ENCODE results near the gene MIDN. TPM values are rescaled to one million over a fixed set of nuclear protein-coding genes. Genes with fewer than 3 reads are reported as not detected.

Gene MIDN
- total RNA-seq, 1 experiment from 2014 or later = 35.1 TPM

DNA sequence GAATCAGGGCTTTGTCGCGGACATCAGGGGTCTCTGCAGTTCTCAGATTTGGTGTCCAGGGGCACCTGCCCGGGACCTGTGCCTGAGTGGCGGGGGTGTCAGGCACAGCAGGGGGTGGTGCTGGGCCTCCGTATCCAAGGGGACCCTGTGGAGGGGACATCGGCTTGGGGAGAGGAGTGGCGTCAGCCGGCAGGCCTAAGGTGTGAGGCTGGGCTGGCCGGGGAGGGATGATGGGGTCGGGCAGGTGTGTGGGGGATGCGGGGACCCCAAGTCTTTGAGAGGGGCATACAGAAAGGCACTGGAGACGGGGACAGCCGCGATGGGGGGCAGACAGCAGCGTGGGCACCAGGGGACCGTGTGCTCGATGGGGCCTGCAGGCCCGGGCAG, 39.8 kb downstream of the MIDN start:
- Histone ChIP-seq H3K4me3 (ENCODE audit: insufficient read depth, low read depth, low read length) (no peak overlapping the region), H3K27me3 (ENCODE audit: control insufficient read depth, insufficient read depth, low read length) (peaks cover 13% of the 10 kb centered on the region), H3K36me3 (replicated peaks; ENCODE audit: control insufficient read depth, insufficient read depth, low read length) (no peaks in the 10 kb centered on the region)
- peak; percentile 78 for DNase-seq

DNA sequence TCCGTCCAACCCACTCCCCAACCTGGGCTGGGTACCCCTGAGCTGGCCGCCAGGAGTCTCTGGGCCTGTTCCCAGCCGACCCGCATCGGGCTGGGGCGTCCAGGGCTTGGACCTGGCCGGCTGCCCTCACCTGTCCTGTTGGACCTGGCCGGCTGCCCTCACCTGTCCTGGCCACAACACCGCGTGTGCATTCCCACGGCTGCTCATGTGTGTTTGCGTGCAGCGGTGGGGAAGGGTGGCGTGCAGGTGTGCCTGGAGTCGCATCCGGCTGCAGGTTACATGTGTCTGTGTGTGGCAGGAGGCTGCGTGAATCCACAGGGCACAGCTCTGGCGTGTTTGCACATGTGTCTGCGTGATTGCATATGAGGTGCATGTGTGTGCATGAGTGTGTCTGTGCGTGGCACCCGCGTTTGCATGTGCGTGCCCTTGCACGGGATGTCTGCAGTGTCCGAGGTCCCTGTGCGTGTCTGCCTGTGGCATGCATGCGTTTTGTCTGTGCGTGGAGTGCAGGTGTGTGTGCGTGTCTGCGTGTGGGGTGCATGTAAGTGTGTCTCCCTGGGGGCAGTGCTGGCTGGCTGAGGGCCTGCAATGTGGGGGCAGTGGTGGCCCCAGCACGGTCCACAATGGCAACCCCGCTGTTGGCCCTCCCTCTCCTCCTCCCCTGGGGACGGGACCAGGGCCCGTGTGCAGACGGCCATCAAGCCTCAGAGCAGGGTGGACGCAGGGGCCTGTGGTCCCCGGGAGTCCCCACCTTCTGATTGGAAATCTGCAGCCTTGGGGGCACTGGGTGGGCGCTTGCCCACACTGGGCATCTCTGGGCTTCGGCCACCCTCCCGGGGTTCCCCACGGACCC, 40.7 kb downstream of the MIDN start:
- Histone ChIP-seq H3K36me3 (replicated peaks; ENCODE audit: control insufficient read depth, insufficient read depth, low read length) (no peaks in the 10 kb centered on the region), H3K27me3 (ENCODE audit: control insufficient read depth, insufficient read depth, low read length) (peaks cover 13% of the 10 kb centered on the region), H3K4me3 (ENCODE audit: insufficient read depth, low read depth, low read length) (no peak overlapping the region)
- no peak for DNase-seq

DNA sequence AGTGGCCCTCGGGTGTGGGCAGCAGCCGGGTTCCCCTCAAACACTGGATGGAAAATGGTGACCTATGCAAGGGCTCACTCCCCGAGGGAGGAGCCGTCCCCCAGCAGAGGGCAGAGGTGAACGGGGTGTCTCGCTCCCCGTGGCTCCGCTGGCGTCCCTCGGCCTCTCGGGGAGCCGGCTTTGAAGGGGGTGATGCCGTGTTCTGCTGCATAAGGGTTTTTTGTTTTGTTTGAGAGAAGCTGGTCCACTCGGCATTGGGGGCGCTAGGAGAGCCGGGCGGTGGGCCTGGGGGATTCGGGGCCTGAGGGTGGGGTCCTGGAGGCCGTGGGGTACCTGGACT, 41.3 kb downstream of the MIDN start:
- Histone ChIP-seq H3K36me3 (replicated peaks; ENCODE audit: control insufficient read depth, insufficient read depth, low read length) (no peaks in the 10 kb centered on the region), H3K27me3 (ENCODE audit: control insufficient read depth, insufficient read depth, low read length) (peaks cover 10% of the 10 kb centered on the region), H3K4me3 (ENCODE audit: insufficient read depth, low read depth, low read length) (no peak overlapping the region)
- DNase-seq = peak; percentile 81

DNA sequence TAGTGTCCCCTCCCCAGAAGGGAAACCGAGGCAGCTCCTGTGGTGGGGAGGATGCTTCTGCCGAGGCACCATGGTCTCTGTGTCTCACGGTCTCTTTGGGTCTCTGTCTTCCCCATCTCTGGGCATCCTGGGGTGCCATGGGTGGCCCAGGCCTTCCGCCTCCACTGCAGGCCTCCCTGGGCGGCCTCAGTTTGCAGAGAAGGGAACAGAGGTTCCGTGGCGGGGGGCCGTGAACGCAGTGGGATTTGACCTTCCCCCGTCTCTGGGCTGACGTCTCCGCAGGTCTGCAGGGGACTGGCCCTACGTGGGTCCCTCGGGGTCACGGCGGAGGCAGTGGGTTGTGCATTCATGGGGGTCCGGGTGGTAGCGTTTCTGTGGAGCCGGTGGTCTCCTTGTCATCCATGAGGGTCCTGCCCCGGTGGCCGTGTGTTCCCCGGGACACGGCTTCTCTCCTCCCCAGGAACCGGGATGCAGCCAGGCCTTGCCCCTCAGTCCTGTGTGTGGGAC, 41.9 kb downstream of the MIDN start:
- no peak overlapping the region for H3K4me3 ChIP-seq (ENCODE audit: insufficient read depth, low read depth, low read length)
- no peak for DNase-seq
- H3K27me3 ChIP-seq (ENCODE audit: control insufficient read depth, insufficient read depth, low read length) = peaks cover 9% of the 10 kb centered on the region; the same call in 1 of the 2 replicates
- H3K36me3 ChIP-seq (replicated peaks; ENCODE audit: control insufficient read depth, insufficient read depth, low read length) = no peaks in the 10 kb centered on the region

DNA sequence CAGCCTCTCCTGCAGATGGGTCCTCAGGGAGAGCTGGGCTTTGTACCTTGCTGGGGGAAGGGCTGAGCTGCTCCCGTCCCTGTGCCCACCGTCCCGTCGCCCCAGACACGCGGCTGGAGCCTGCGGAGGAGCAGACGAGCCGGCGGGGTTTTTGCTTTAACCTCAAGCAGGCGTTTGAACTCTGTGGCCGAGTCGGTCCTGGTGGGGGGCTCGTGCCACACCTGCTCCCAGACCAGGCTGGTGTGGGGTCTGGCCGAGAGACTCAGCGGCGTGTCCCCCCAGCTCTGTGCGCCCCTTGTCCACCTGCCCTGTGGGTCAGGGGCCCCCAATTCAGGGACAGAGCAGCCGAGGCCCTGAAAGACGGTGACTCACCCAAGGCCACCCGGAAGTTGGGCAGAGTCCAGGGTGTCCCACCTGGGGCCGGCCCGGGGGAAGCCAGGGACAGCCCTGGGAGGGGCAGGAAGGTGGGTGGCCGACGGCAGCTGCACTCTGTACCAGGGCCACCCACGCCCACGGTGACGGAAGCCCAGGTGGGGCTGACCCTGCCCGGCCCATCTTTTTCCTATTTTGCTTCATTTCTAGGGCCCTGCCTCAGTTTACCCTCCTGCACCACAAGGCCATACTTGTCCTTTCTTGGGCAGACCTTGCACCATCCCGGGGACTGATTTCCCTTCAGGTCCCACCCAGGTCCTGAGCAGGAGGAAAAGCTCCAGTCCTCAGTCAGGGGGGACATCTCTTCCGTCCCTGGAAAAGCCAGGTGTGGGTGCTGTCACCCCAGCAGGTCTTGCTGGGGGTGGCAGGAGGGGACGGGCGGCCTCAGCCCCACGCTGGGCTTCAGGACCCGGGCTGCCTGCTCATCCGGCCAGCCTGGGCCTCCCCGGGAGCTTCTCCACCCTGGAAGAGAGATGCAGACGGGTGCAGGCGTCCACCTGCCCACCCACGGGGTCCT, 42.6 kb downstream of the MIDN start:
- DNase-seq = peak; percentile 71
- Histone ChIP-seq H3K27me3 (ENCODE audit: control insufficient read depth, insufficient read depth, low read length) (peaks cover 8% of the 10 kb centered on the region; the same call in 1 of the 2 replicates), H3K36me3 (replicated peaks; ENCODE audit: control insufficient read depth, insufficient read depth, low read length) (no peaks in the 10 kb centered on the region), H3K4me3 (ENCODE audit: insufficient read depth, low read depth, low read length) (no peak overlapping the region)

DNA sequence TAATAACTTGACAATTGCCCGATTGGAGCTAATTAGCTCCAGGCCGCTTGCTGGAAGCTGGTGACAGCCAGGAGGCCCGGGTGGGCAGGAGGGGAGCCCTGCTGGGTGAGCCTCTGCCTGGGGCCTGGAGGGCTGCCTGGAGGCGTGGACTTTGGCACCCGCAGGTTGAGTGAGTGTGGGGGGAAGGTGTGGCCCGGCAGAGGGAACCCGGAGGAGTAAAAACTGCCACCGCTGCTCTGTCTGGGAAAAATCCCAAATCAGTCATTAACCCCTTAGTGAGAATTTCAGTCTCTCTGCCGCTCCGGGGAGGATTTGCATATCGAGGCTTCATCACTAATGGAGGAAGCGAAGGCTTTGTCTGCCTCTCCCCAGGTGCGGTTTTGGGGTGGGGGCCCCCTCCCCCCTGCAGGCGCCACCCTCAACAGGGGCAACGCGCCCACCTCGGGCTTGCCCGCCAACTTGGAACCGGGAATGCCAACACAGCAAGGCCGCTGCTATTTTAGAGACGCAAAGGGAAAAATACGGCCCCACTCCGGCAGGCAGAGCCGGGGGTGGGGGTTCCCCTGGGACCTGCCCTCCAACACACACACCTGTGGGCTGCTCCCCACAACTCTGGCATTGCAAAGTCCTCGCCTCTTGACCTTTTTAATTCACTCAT, 43.5 kb downstream of the MIDN start:
- peaks cover 4% of the 10 kb centered on the region; the same call in 1 of the 2 replicates for H3K27me3 ChIP-seq (ENCODE audit: control insufficient read depth, insufficient read depth, low read length)
- no peak overlapping the region for H3K4me3 ChIP-seq (ENCODE audit: insufficient read depth, low read depth, low read length)
- no peak for DNase-seq
- H3K36me3 ChIP-seq (replicated peaks; ENCODE audit: control insufficient read depth, insufficient read depth, low read length) = no peaks in the 10 kb centered on the region

DNA sequence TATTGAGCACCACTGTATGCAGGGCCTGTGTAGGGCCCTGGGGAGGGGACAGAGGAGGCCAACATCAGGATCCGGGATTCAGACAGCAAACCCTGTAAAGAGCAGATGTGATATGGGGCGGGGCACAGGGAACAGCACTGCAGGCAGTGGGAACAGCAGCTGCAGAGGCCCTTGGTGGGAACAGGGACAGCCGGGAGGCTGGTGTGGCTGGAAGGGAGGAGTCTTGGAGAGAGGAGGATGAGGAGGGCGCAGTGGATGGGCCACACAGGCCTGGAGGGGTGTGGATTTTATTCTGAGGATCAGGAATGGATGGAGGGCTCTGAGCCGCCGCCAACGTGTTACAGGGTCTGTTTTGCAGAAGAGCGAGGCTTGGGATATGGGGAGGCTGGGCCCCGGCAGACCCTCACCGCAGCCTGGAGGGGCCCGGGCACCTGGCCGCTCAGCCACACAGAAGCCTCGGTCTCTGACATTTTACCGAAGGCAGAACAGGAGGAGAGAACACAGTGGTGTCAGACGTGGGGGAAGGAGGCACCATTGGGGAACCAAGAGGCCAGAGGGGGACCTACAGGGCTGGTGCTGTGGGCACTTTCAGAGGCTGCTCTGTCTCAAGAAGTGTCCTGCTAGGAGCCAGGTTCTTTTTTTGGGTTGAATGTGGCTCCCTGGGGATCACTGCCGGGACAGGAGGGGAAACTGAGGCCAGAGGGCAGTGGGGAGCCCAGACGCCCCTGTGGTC, 44.2 kb downstream of the MIDN start:
- DNase-seq = no peak
- no peaks in the 10 kb centered on the region for H3K36me3 ChIP-seq (replicated peaks; ENCODE audit: control insufficient read depth, insufficient read depth, low read length)
- peaks cover 4% of the 10 kb centered on the region; the same call in 1 of the 2 replicates for H3K27me3 ChIP-seq (ENCODE audit: control insufficient read depth, insufficient read depth, low read length)
- no peak overlapping the region for H3K4me3 ChIP-seq (ENCODE audit: insufficient read depth, low read depth, low read length)

DNA sequence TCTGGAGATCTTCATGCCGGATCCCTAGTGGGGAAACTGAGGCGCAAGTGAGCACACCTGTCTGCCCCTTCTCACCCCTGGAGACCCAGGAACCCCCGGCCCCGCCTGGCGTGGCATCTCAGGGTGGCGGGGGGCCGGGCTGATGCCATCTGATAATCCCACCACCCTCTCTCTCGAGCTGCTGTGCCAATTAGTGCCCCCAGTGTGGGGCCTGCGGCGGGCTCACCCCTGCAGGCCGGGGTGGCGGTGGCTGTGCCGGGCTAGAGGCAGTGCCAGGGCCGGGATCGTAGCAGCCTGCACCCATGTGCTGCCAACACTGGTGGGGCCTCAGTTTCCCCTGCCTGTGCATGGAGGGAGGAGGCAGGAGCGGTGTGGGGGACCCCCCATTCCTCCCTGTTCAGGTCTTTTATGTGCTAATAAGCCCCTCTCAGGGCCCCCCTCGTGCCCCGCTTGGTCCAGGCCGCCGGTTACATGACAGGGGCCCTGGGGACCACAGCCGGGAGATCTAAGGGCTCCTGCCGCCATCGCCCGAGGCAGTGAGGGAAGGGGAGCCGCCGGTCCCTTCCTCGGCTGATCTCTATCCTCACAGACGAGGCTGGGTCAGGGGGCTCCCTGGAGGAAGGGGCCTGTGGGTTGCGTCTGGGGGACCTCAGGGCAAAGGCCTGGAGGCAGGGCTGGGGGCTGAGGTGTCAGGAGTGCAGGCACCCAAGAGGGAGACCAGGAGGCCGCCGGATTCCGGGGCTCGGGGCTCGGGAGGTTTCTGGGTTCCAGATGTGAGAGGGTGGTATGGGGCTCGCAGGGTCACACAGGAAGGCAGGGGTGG, 45.6 kb downstream of the MIDN start:
- no peaks in the 10 kb centered on the region for H3K36me3 ChIP-seq (replicated peaks; ENCODE audit: control insufficient read depth, insufficient read depth, low read length)
- no peak for DNase-seq
- peaks cover 4% of the 10 kb centered on the region; the same call in 1 of the 2 replicates for H3K27me3 ChIP-seq (ENCODE audit: control insufficient read depth, insufficient read depth, low read length)
- H3K4me3 ChIP-seq (ENCODE audit: insufficient read depth, low read depth, low read length) = no peak overlapping the region

DNA sequence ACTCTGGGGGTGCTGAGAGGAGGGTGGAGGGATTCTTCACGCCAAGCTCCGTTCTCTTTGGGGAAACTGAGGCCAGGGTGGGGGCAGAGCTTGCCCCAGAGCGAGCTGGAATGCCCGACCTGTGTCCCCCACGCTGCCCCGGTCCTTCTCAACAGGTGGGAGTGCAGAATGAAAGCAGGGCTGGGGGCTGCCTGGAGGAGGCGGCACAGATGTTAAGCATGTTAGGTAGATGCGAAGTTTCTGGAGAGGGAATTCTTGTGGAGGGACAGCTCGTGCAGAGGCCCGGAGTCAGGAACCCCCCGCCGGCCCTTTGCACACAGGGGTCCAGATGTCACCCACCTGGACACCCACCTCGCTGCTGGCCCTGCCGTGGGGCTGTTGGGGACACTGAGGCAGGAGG, 46.3 kb downstream of the MIDN start:
- no peak overlapping the region for H3K4me3 ChIP-seq (ENCODE audit: insufficient read depth, low read depth, low read length)
- H3K27me3 ChIP-seq (ENCODE audit: control insufficient read depth, insufficient read depth, low read length) = peaks cover 4% of the 10 kb centered on the region; the same call in 1 of the 2 replicates
- no peak for DNase-seq
- H3K36me3 ChIP-seq (replicated peaks; ENCODE audit: control insufficient read depth, insufficient read depth, low read length) = no peaks in the 10 kb centered on the region

DNA sequence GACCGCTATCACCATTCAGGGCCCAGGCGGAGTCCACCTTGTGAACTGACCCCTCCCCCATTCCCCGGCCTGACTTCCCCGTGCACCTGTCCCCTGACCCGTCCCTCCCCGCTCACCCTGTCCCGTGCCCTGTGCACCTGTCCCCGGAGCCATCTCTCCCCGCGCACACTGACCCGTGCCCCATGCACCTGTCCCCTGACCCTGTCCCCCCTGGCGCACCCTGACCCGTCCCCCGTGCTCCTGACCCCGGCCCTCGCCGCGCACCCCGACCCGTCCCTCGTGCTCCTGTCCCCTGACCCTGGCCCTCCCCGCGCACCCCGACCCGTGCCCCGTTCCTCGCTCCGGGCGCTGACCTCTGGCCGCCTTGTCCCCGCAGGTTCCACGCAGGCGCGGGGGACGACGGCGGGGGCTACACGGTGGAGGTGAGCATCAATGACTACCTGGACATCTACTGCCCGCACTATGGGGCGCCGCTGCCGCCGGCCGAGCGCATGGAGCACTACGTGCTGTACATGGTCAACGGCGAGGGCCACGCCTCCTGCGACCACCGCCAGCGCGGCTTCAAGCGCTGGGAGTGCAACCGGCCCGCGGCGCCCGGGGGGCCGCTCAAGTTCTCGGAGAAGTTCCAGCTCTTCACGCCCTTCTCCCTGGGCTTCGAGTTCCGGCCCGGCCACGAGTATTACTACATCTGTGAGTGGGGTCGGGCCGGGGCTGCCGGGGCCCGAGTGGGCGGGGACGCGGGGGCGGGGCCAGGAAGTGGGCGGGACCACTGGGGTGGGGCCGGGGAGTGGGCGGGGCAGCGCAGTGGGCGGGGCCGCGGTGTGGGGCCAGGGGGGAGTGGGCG, 47.0 kb downstream of the MIDN start:
- DNase-seq = peak; percentile 100
- Histone ChIP-seq H3K4me3 (ENCODE audit: insufficient read depth, low read depth, low read length) (peak overlapping the region; percentile 49), H3K36me3 (replicated peaks; ENCODE audit: control insufficient read depth, insufficient read depth, low read length) (no peaks in the 10 kb centered on the region), H3K27me3 (ENCODE audit: control insufficient read depth, insufficient read depth, low read length) (peaks cover 4% of the 10 kb centered on the region; the same call in 1 of the 2 replicates)

DNA sequence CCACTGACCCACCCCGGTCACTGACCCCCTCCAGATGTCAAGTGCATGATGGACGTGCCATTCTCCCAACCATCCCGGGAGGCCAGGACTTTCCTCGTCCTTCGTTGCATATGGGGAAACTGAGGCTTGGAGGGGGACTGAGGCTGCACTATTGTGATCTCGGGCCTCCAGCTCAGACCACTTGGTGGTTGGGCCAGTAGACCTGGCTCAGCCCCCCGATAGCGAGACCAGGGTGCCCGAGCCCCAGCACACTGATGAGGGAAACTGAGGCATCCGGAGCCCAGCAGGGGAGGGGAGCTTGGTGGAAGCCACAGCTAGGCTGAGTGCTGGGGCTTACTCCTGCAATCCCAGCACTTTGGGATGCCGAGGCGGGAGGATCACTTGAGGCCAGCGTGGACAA, 47.7 kb downstream of the MIDN start:
- Histone ChIP-seq H3K27me3 (ENCODE audit: control insufficient read depth, insufficient read depth, low read length) (peaks cover 4% of the 10 kb centered on the region; the same call in 1 of the 2 replicates), H3K4me3 (ENCODE audit: insufficient read depth, low read depth, low read length) (no peak overlapping the region), H3K36me3 (replicated peaks; ENCODE audit: control insufficient read depth, insufficient read depth, low read length) (no peaks in the 10 kb centered on the region)
- DNase-seq = no peak

DNA sequence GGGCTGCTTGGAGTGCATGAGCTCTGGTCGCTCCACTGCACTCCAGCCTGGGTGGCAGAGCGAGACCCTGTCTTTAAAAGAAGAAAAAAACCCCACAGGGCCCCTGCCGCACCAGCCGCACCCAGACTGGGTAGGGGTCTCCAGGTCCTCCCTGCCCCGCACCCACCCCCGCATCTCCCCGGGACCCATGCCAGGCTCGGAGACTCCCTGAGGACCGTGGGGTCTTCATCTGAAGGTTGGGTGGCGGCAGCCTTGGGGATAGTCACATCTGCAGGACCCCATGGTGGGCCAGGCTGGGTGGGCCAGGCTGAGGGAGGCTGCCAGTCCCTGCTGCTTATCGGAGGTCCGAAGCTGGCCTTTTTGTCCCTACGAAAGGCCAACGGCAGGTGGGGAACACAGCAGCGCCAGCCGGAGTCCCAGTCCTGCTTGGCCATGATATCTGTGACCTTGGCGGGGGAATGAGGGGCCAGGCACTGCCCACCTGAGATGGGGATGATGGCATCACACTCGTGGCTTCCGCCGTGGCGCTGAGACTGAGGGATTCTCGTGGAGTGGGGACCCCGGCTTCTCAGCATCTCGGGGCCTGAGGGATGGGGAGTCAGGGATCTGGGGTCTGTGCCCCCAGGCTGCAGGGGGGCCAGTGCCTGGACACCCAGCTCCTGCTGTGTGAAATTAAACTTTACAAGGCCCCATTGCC, 48.3 kb downstream of the MIDN start:
- Histone ChIP-seq H3K27me3 (ENCODE audit: control insufficient read depth, insufficient read depth, low read length) (peaks cover 4% of the 10 kb centered on the region; the same call in 1 of the 2 replicates), H3K36me3 (replicated peaks; ENCODE audit: control insufficient read depth, insufficient read depth, low read length) (no peaks in the 10 kb centered on the region), H3K4me3 (ENCODE audit: insufficient read depth, low read depth, low read length) (no peak overlapping the region)
- no peak for DNase-seq

All from H7 (cell line).